K562 (cell line): ENCODE measurements around the gene SAV1. TPM values are rescaled to one million over a fixed set of nuclear protein-coding genes. Genes with fewer than 3 reads are reported as not detected.

ENCODE experiments used
- ATAC-seq: fragments of 200-7000 bp; cut with Tn5 transposase; 3 replicates; pipeline ENCODE4 v1.9.1; 2020; ENCODE audit warnings: moderate library complexity
- BruUV-seq: library from RNA; stranded (reverse); fragments of 400-500 nt; replicated peaks from 2 replicates; lab custom pipeline; 2021; lab: Mats Ljungman, UMichigan
- CTCF ChIA-PET: fragments of 300-600 bp; formaldehyde crosslinking; extraction: SDS; loops from one replicate; lab custom pipeline; 2021; ENCODE audit warnings: low intra/inter-chr PET ratio; lab: Yijun Ruan, JAX
- POLR2A ChIA-PET: fragments of 300-600, 350-650 bp; sonication (Branson Sonifier 250); formaldehyde crosslinking; extraction: SDS; loops from one replicate; lab custom pipeline; 2021; ENCODE audit warnings: antibody characterized with exemption, inconsistent platforms; lab: Yijun Ruan, JAX
- DNase-seq, 4 experiments: peaks; one replicate each; pipeline versions ENCODE4 v3.0.0 to v3.0.0-alpha.2; 2011 to 2018; ENCODE audit warnings: low spot score in 3 of 4, mixed read lengths in 3 of 4; ENCODE audit errors: extremely low read depth in 1 of 4
- FAIRE-seq: peaks from 2 replicates; lab custom pipeline; 2011; peaks lifted over from hg19 to GRCh38; lab: Jason Lieb, UNC
- H2AFZ ChIP-seq: 2 replicates; pipeline ENCODE4 v1.6.0; 2011; ENCODE audit warnings: low read depth, low read length, control low read depth, inconsistent platforms
- H3K27ac ChIP-seq: fragments of 200-600 bp; 3 replicates; pipeline ENCODE4 v1.8.0; 2011; ENCODE audit warnings: low read depth, mild to moderate bottlenecking, control low read depth, inconsistent platforms, low read length, moderate library complexity, mixed read lengths; ENCODE audit errors: extremely low read depth
- H3K27me3 ChIP-seq, 2 experiments: fragments of 300-600 bp in 1 of 2; 2 replicates in 1 of 2; 3 replicates in 1 of 2; pipeline versions ENCODE4 v1.6.0 to v1.8.0; 2011; ENCODE audit warnings: inconsistent platforms in 2 of 2, low read length in 2 of 2, mild to moderate bottlenecking in 1 of 2, mixed read lengths in 1 of 2, moderate library complexity in 1 of 2; ENCODE audit not compliant: control insufficient read depth in 2 of 2, insufficient read depth in 2 of 2
- H3K36me3 ChIP-seq: fragments of 300-600 bp; 3 replicates; pipeline ENCODE4 v1.8.0; 2011; ENCODE audit warnings: mild to moderate bottlenecking, low read length, inconsistent platforms; ENCODE audit not compliant: control insufficient read depth, insufficient read depth
- H3K4me1 ChIP-seq, 2 experiments: fragments of 200-600 bp in 1 of 2; replicated peaks in 1 of 2; 2 replicates in 1 of 2; 3 replicates in 1 of 2; pipeline versions ENCODE4 v1.5.1 to v1.8.0; 2011; ENCODE audit warnings: inconsistent platforms in 2 of 2, low read length in 2 of 2, mild to moderate bottlenecking in 1 of 2, mixed read lengths in 1 of 2, moderate library complexity in 1 of 2; ENCODE audit not compliant: control insufficient read depth in 2 of 2, insufficient read depth in 2 of 2
- H3K4me2 ChIP-seq: 2 replicates; pipeline ENCODE4 v1.6.1; 2011; ENCODE audit warnings: low read length, control low read depth, inconsistent platforms, mixed read lengths; ENCODE audit not compliant: insufficient read depth
- H3K4me3 ChIP-seq: fragments of 200-600 bp; sonication (generic), shearing (Covaris generic); 2 replicates; pipeline ENCODE4 v1.5.1; 2016; ENCODE audit warnings: control low read depth, inconsistent platforms
- H3K79me2 ChIP-seq: fragments of 200-600 bp; 3 replicates; pipeline ENCODE4 v1.8.0; 2011; ENCODE audit warnings: low read length, inconsistent platforms; ENCODE audit not compliant: control insufficient read depth, insufficient read depth
- H3K9ac ChIP-seq, 2 experiments: 2 replicates each; pipeline versions ENCODE4 v1.6.0 to v1.6.1; 2011; ENCODE audit warnings: low read depth in 2 of 2, low read length in 2 of 2, control low read depth in 1 of 2, inconsistent platforms in 1 of 2, mild to moderate bottlenecking in 1 of 2, mixed read lengths in 1 of 2; ENCODE audit not compliant: insufficient read depth in 1 of 2
- H3K9me1 ChIP-seq: one replicate; pipeline ENCODE4 v1.6.0; 2011; ENCODE audit warnings: inconsistent platforms, mild to moderate bottlenecking, low read length, moderate library complexity; ENCODE audit not compliant: control insufficient read depth, insufficient read depth
- H3K9me3 ChIP-seq: replicated peaks from 2 replicates; pipeline ENCODE4 v1.5.1; 2011; ENCODE audit warnings: low read depth, low read length, inconsistent platforms; ENCODE audit not compliant: control insufficient read depth, insufficient read depth
- H4K20me1 ChIP-seq: replicated peaks from 2 replicates; pipeline ENCODE4 v1.6.1; 2011; ENCODE audit warnings: low read length, inconsistent platforms, mixed read lengths; ENCODE audit not compliant: control insufficient read depth, insufficient read depth
- BMI1 ChIP-seq: fragments of 150-350 bp; IDR thresholded peaks from 2 replicates; pipeline ENCODE4 v1.6.1; 2014; ENCODE audit warnings: low read length
- C11orf30 ChIP-seq: fragments of 450-650 bp; IDR thresholded peaks from 2 replicates; pipeline ENCODE4 v1.6.1; 2016; ENCODE audit warnings: low read depth, mild to moderate bottlenecking
- DIDO1 ChIP-seq: fragments of 450-650 bp; IDR thresholded peaks from 2 replicates; pipeline ENCODE4 v1.6.1; 2016; ENCODE audit warnings: low read depth, missing biosample characterization, missing genetic modification characterization
- E2F4 ChIP-seq: sonication (generic); formaldehyde crosslinking; IDR thresholded peaks from 2 replicates; pipeline ENCODE4 v1.8.0; 2022; ENCODE audit warnings: mild to moderate bottlenecking, low read depth, missing genetic modification reagents
- PRDM10 ChIP-seq: fragments of 450-650 bp; IDR thresholded peaks from 2 replicates; pipeline ENCODE4 v1.6.1; 2018; ENCODE audit not compliant: partially characterized antibody
- RBM15 ChIP-seq: fragments of 200-400 bp; formaldehyde crosslinking; IDR thresholded peaks from 2 replicates; pipeline ENCODE4 v1.6.1; 2018; ENCODE audit warnings: mild to moderate bottlenecking, low read length, moderate library complexity; ENCODE audit not compliant: insufficient read depth
- SIRT6 ChIP-seq: IDR thresholded peaks from one replicate; pipeline ENCODE4 v1.6.1; 2012; ENCODE audit warnings: low read depth, mild to moderate bottlenecking, control low read depth, inconsistent platforms, low read length, moderate library complexity
- VEZF1 ChIP-seq: fragments of 200-800 bp; sonication (Bioruptor generic); IDR thresholded peaks from 2 replicates; pipeline ENCODE4 v1.6.1; 2017; ENCODE audit warnings: missing genetic modification characterization, missing compliant biosample characterization
- ZNF316 ChIP-seq: fragments of 450-650 bp; IDR thresholded peaks from 2 replicates; pipeline ENCODE4 v1.6.1; 2016
- ZNF57 ChIP-seq: fragments of 450-650 bp; formaldehyde crosslinking; IDR thresholded peaks from 2 replicates; pipeline ENCODE4 v1.4.0; 2020; ENCODE audit warnings: mild to moderate bottlenecking, moderate library complexity
- ZNF583 ChIP-seq: fragments of 250-450 bp; sonication (Bioruptor Pico); IDR thresholded peaks from 2 replicates; pipeline ENCODE4 v1.4.0; 2020
- WGBS: fragments of 100-300 bp; shearing (Covaris generic); methylation state at CpG from one replicate; pipeline ENCODE4 v1.1.6; 2016; ENCODE audit warnings: low coverage, mixed read lengths; ENCODE audit not compliant: insufficient coverage; ENCODE audit errors: missing lambda C conversion rate; 5-methylcytosine and 5-hydroxymethylcytosine counted together
- in situ Hi-C: fragments of 300-500 bp; cut with MboI; formaldehyde crosslinking; loops from 4 replicates; pipeline ENCODE4 v1.15.0; 2018; ENCODE audit warnings: inconsistent platforms, mixed read lengths
- intact Hi-C: fragments of 100-400 bp; cut with micrococcal nuclease; formaldehyde crosslinking; loops from 2 replicates; pipeline ENCODE4 v1.14.2; 2022
- polyA plus RNA-seq, 8 experiments: library from polyadenylated mRNA; depleted of rRNA in 4 of 8; stranded (reverse) in 5 of 8; unstranded in 3 of 8; fragments of >200 nt; fragmentation: Nextera tagmentation in 2 of 8; fragmentation: Illumina TruSeq in 1 of 8; extraction: Ambion mirVana in 2 of 8; extraction: Trizol in 1 of 8; gene quantifications; 2 replicates each; pipeline versions ENCODE4 v1.2.1 to v1.2.3, GENCODE V29; 2011 to 2014; ENCODE audit warnings: inconsistent platforms in 1 of 8, missing spikeins in 1 of 8
- total RNA-seq, 7 experiments: library from RNA; depleted of rRNA in 6 of 7; stranded (reverse); fragments of >200 nt in 6 of 7; fragmentation: Illumina TruSeq in 2 of 7; extraction: Trizol in 2 of 7; gene quantifications; 2 replicates each; pipeline versions ENCODE4 v1.2.1 to v1.2.3, GENCODE V29; 2011 to 2021; ENCODE audit warnings: low replicate concordance in 1 of 7

The SAV1 gene
- total and polyA plus RNA-seq, 9 of the 15 experiments (the other 6 are each of a cell fraction or from before 2014, with no cell fraction given) = 6.5 to 18.1 (median 16.1) TPM

- TF ChIP-seq PRDM10 = no peak
- TF ChIP-seq ZNF583 (CRISPR knock-in tag) = no peak
- TF ChIP-seq BMI1 = no peak
- peak; percentile 52 for TF ChIP-seq ZNF316
- TF ChIP-seq C11orf30 = peak; percentile 40; the same call in 1 of the 2 replicates
- no peak for TF ChIP-seq RBM15
- TF ChIP-seq E2F4 = no peak
- no peak for TF ChIP-seq ZNF57 (CRISPR knock-in tag)
- no peak for TF ChIP-seq VEZF1 (CRISPR knock-in tag)
- no peak for TF ChIP-seq DIDO1 (tag)
- TF ChIP-seq SIRT6 = no peak
- intact Hi-C loops (loop anchor here (5.0 kb wide), 2 partner anchors 94 to 109 kb away; no protein-coding TSS in a partner anchor), in situ Hi-C loops (no loop called here)
- Histone ChIP-seq H3K9ac (no peak overlapping the region), H3K27ac (no peak overlapping the region), H3K9me3 (no peaks in the 10 kb centered on the region), H4K20me1 (no peaks in the 10 kb centered on the region), H3K36me3 (no peaks in the 10 kb centered on the region), H3K4me1 (no peaks in the 10 kb centered on the region), H3K79me2 (no peaks in the 10 kb centered on the region), H3K27me3 (no peaks in the 10 kb centered on the region; a peak in 1 of 5 replicates), H2AFZ (no peak overlapping the region), H3K4me2 (no peak overlapping the region), H3K9me1 (no peaks in the 10 kb centered on the region), H3K4me3 (no peak overlapping the region)
- POLR2A ChIA-PET = interaction anchor here (0.6 to 0.8 kb wide), 3 partner anchors 8 to 1281 kb away, joined by 3 read pairs; no protein-coding TSS in a partner anchor
- BruUV-seq = no TSS peak
- FAIRE-seq = no peak
- no peak for ATAC-seq
- DNase-seq = no peak
- WGBS = 0% methylated on average over 2 of the region's 3 CpGs
- CTCF ChIA-PET = no interaction called here
These were observed 42.9 kb upstream of the SAV1 start for GRCh38 chr14:50711043-50711442.
